Measurements from ENCODE around the gene CHD3.

DNA sequence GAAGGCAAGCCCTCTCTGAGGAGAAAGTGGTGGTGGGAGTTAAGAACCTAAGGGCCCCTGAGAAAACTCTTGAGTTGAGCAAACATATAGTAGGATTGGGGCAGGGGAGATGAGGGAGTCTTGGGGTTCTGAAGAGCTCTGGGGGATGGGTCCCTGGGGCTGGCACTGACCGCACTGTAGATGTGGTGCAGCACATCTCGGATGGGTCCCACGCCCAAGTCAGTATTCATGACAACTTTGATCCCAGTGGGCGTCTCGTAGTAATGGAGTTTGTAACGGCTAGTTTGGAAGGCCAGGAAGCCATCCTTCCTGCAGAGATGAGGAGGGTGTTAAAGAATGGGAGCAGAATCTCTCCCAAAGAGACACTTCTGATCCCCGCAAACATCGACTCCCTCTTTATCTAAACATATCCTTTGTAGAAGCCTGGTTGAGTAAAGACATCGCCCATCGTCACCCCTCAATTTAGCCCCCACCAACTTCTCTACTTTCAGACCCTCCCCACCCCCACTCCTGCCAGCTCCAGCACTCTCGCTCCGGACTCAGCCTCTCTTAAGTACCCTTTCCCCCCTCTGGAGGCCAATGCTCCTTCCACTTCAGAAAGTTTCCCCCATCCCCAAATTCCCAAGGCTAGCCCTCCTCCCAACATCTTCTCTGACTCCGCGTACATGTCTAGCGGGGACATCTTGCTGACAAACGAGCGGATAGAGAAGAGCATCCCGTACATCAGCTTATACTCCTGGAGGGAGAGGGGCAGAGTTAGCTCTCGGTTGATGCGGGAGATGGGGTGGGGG, 42.4 kb downstream of the CHD3 start:
- no peak for TF ChIP-seq ZNF274 (IDR thresholded peaks at IDR 0.05; ENCODE audit: low read depth, low read length)
- no peak for TF ChIP-seq SUZ12 (IDR thresholded peaks at IDR 0.05; ENCODE audit: extremely low read depth, insufficient read depth, insufficient read length)
- no peak for TF ChIP-seq YY1 (IDR thresholded peaks at IDR 0.05; ENCODE audit: insufficient read depth, insufficient read length)

Data from NT2/D1 (cell line).